Epithelial cell of prostate (primary cell): ENCODE measurements around the gene PIEZO1.
"Not testable (repeated sequence)": the region's sequence is repeated elsewhere in the genome, so short reads cannot be mapped to it uniquely, and the experiment has no call there.

Source experiments
- DNase-seq: peaks from one replicate; pipeline ENCODE4 v3.0.0-alpha.2; 2011; ENCODE audit warnings: low read depth, low spot score
- H3K27ac ChIP-seq: fragments of 450-650 bp; 2 replicates; pipeline ENCODE4 v1.5.1; 2017; ENCODE audit warnings: mild to moderate bottlenecking

The PIEZO1 gene

DNA sequence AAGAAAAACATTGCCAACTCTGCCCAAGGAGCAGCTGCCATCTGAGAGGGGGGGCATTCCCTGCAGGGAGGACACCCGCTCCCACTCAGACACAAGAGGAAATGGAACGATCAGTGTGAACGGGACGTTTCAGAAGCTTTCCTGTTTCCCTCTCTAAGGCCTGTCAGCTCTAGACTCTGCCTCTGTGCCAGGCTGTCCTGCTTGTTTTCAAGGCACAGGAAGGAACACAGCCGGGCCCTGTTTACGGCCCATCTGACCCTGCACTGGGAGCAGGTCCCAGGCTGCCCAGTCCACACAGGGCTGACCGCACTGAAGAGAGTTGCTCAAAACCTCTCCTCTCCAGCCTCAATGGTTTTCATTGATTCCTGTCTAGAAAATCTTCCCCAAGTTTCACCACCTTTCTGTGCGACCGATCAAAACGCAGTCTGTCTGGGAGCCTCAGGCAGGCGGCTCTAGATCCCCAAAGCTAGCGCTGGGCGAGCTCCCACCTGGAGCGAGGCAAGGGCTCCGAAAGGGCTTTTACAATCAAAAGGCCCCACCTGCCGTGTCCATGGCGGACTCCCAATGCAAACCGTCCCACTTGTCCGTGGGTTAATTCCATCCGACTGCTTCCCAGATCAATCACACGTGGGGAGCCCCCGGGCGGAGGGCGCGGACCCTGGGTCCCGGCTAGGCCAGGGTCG is 1.5 kb downstream of the PIEZO1 start:
- peak overlapping the region; percentile 94 for H3K27ac ChIP-seq
- DNase-seq = no peak

DNA sequence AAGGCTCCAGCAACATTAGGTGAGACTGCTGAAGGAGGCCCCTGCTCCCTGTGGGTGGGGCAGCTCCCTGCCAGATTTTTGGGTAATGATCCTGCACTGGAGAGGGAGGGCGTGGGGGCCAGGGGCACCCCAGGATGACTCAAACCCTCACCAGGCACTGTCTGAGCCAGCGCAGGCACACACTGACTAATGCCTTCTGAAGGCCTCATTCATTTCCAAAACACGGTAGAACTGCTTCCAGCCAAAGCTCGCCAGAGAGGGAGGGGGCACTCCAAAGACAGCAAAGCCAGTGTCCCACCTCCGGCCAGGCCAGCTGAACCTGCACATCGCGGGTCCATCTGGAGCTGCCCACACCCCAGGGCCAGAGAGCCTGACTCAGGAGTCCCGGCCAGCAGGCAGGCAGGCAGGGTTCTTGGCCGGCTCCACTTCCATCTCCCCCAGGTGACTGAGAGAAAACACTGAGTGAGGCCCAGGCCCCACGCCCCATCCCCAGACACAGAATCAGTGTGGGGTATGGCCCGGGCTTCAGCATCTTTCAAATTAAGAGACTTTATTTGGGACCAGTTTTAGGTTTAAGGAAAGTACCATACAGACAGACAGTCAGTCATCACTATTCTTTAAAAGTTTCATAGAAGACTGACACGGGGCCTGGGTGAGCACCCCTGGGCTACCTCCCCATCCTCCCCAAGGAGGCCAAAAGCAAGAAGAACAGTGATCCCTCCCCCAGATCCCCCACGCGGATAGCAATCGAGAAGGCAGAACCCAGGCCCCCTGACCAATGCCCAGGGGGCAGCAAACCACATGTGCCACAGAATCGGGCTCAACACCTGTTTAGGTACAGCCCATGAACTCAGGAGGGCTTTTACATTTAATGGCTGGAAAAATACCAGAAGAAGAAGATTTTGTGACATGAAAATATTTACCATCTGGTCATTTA is 2.3 kb downstream of the PIEZO1 start:
- DNase-seq = peak; percentile 60
- H3K27ac ChIP-seq = peak overlapping the region; percentile 94

DNA sequence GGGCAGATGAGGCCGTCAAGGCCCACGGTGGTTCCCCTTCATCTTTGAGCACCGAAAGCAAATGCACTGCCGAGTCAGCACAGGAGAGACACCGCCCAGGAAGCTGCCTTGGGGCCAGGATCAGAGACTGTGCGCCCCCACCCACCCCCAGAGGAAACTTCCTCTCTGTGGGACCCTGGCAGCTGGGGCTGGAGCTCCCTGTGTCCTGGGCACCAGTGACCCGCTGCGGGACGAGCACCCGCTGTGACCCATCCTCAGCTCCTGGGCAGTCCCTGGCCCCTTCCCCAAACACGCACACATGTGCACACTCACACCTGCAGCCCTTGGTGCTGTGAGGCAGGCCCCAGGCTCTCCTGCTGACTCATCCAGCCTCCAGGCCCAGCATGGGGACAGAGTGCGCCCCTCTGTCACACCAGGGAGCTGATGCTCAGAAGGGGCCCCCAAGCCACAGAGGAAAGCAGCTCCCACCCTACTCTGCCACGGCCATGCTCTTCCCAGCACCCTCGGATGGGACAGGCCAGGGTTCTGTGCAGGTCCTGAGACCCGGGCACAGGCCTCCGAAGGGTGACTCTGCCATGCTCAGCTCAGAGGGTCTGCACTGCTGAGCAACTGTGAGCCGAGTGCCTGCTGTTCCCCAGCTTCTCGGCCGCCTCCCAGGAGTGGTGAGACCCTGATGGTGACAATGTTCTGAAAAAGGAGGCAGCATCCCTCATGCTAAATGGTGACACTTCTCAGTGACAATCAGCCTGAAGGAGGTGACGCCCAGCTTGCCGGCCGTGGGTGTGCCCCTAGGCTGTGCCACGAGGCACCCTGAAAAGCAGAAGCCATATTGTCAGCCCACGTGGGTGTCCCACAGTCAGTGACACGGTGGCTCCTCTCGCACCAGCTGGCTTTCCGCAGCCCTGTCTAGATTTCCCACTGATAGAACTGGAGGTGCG is 3.6 kb downstream of the PIEZO1 start:
- H3K27ac ChIP-seq = peak overlapping the region; percentile 94
- no peak for DNase-seq

DNA sequence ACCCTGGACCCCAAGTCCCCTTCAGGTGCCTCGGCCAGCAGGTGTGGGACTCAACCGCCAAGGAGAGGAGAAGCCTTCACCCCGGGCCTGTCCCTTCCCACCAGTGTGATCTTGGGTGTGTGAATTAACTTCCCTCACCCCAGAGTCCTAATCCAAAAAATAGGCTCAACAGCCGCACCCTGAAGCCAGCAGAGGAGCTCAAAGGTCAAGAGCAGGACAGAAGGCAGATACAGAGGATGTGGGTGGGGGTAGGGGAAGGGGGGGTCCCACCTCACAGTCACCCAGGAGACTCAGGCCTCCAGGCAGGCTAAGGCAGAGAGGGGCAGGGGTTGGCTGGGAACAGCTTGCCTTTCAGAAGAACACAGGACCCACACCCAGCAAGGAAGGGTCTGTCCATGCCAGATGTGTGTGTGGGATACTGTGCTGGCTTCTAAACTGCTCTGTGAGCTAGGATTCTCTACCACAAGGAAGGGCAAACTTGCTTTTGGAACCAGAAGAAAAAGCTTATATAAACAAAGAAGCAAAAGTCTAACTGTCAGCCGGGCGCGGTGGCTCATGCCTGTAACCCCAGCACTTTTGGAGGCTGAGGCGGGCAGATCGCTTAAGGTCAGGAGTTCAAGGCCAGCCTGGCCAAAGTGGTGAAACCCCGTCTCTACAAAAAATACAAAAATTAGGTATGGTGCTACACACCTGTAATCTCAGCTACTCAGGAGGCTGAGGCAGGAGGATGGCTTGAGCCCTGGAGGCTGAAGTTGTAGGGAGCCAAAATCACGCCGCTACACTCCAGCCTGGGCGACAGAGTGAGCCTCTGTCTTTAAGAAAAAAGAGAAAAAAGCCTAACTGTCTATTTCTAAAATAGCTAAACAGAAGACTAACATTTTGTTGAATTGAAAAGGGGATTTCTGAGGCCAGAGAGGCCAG is 4.6 kb downstream of the PIEZO1 start:
- no peak overlapping the region for H3K27ac ChIP-seq
- no peak for DNase-seq

DNA sequence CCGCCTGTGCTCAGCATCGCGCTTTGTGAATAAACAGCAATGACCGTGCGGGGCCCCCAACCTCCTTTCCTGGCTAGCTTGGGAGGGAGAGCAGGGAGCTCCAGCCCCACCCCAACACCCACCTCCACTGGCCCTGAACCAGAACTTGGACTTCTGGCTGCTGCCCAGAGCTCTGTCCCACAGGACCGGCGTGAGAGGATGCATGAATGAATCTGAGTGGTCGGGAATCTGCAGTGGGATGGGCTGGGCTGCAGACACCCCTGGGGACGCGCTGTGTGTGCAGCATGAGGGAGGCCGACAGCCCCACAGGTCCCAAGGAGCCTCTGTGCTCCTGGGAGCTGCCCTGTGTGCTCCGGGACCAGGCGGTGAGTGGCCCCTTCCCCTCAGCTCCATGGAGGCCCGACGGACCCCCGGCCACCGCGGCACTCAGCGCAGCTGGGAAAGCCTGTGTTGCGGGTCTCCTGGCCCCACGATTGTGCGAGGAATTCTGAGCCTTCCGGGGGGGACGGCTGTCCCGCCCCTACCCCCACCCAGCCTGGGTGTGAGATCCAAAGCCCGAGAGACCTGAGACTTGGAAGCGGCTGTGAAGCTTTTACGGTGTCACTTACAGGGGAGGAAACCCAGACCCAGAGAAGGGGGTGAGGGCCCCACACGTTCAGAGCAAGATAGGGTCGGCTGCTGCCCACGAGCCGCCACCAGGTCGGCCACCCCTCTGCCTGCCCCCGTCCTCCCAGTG is 5.4 kb downstream of the PIEZO1 start:
- no peak overlapping the region for H3K27ac ChIP-seq
- no peak for DNase-seq

DNA sequence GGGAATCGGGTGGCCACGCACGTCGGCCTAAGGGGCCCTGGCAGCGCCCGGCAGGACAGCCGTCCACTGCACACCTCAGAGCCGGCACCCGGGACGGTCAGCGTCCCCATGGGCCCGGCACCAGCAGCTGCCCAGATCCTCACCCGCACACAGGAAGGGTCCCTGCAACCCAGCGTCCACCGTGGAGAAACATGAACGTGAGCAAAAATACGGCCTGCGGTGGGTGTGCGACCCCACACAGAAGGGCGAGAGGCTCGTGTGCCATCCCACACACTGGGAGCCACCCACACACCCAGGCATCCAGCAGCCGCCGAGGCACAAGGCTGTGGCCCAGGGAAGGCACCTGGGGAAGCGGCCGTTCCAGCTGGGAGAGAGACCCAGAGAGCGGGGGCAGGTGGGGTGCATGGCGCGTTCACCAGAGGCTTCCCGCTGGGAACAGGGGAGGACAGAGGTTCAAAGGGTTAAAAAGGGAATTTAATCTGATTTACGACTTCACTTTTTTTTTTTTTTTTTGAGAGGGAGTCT is 6.4 kb downstream of the PIEZO1 start:
- no peak overlapping the region for H3K27ac ChIP-seq
- DNase-seq = no peak

DNA sequence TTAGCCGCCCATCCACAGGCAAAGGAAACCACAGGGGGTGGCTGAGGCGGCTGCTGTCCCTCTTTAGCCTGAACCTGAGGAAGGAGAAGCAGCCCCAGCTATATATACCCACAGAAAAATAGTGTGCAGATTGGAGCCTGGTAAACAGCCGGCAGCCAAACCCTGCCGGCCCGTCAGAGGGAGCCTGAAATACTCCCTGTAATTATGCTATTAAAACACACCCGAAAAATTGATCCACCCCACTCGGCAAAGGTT is 6.8 kb downstream of the PIEZO1 start:
- no peak for DNase-seq
- no peak overlapping the region for H3K27ac ChIP-seq

DNA sequence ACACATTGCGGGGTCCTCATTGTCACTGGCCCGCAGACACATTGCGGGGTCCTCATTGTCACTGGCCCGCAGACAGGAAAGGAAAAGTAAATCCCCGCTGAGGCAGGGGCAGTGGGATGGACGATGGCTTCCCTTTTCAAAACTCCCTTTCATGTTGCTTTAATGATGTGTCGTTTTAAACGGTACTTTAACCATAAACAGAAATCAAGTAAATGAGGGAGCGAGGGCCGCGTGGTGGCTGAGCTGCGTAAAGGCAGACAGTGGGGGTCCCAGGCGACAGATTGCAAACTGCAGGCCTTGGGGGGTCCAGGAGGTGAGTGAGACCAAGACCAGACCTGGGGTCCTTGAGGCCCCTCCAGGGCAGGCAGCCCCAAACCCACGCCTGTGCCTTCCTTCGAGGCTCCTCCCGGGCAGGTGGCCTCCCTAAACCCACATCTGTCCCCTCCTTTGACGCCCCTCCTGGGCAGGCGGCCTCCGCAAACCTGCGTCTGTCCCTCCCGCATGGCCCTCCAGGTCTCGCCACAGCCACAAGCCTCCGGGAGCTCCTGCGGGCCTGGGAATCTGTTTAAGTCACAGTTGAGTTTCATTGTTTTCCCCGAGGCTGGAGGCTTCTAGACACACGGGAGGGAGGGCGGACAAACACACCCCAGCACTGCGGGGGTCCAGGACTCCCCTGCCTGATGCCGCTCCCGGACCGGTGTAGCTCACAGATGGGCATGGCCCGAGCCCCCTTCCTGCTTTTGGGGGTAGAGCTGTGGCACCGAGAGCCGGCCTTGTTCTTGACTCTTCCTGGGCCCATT is 7.3 kb downstream of the PIEZO1 start:
- H3K27ac ChIP-seq = no peak overlapping the region
- DNase-seq = no peak

DNA sequence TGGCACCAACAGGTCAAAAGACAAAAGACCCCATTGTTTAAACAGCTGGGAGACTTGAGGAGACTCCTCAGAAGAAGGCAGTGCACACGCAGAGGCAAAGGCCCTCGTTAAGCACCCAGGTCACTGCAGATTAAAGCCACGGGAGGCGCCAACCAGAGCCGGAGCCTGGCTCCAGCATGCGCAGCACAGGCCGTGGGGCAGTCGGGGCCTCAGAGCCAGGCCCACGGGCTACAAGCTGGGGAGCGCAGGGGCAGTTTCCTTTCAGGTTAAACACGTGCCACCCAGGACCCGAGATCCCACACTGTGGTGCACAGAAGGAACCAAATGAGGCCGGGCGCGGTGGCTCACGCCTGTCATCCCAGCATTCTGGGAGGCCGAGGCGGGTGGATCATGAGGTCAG is 9.2 kb downstream of the PIEZO1 start:
- DNase-seq = no peak
- H3K27ac ChIP-seq = no peak overlapping the region

DNA sequence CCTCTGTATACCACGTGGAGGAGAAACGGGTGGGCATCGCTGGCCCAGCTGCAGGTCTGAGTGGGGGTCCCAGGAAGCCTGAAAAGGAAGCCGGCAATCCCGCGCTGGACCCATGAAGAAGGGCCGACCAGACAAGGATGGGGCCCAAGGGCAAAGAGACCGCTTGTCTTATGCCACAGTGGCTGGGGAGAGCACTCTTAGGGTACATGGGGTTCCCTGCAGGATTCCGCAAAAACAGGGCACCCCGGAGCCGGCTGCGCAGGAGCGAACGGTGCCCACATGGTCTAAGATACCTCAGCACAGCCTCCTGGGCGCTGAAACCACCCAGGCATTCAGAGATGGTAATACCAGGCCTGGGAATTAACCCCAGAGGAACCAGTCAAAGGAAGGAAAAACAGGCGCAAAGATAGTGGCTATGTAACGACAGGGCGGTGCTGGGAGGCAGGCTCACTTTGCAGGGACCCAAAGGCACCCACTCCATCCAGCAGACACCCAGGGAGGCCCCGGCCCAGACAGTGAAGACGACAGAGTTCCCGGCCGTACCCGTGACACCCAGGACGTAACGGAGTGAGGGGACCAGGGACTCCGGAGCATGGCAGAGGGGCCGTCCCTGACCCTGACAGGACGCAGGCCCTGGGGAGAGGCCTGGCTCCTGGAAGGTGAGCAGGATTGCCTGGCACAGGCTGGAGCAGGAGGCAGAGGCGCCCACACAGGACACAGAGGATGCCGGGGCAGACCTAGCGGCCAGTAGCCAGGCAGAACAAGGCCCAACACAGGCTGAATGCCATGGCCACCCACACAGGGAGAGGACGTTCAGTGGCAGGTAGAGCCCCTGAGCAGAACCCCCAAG is 10.3 kb downstream of the PIEZO1 start:
- H3K27ac ChIP-seq = no peak overlapping the region
- DNase-seq = no peak

DNA sequence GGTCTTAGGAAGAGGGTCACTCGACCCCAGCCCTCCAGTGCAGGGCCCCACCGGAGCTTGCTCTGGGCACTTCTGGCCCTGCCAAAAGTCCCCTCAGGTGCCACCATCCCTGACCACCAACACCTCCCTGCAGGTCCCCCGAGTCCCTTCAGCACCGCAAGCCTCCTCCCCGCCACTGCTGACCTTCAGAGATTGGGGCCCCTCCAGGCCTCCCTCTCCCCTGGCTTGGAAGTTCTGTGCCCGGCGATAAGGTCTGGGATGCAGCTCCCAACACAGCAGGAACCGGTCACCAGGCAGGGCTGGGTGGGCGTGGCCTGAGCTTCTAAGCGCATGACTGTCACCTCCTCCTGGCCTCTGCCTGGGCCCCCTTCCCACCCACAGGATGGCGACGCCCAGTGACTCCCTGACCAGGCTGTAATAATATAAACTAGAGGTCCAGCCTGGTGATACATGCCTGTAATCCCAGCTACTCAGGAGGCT is 11.2 kb downstream of the PIEZO1 start:
- H3K27ac ChIP-seq = no peak overlapping the region
- no peak for DNase-seq

DNA sequence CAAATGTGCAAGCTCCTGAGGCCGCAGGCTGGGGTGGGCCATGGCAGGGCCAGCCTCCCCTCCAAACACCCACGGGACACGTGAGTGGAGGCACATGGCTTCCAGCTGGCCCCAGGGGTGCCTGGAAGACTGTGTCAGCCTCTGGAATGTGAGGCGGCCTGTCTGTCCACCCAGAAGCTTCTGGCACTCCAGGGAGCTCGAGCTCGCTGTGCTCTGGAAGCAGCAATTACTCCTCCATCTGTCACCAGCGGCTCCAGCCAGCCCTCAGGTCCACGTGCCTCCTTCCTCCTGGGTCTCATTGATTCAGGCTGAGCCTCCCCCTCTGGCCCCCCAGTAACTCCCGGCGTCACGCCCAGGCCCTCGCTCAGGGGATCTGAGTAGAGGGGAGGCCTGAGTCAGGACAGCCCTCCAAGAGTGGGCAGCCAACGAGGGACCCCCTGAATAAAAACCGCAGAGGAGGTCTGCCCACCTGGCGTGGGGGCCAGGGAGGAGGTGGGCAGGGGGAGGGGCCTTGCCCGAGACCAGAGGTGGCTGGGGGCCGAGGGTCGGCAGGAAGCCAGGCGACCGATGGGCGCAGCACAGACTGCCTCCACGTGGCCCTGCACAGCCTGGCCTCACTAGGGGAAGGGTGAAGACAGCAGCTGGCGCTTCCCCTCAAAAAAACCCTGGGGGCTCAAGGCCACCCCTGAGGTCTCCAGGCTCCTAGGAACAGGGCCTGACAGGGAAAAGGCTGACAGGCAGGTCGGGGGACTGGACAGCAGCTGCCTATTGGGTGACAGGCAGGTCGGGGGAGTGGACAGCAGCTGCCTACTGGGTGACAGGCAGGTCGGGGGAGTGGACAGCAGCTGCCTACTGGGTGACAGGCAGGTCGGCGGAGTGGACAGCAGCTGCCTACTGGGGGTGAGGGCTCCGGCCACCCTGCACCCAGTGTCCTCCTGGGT is 11.9 kb downstream of the PIEZO1 start:
- peak overlapping the region; percentile 29 for H3K27ac ChIP-seq
- no peak for DNase-seq

DNA sequence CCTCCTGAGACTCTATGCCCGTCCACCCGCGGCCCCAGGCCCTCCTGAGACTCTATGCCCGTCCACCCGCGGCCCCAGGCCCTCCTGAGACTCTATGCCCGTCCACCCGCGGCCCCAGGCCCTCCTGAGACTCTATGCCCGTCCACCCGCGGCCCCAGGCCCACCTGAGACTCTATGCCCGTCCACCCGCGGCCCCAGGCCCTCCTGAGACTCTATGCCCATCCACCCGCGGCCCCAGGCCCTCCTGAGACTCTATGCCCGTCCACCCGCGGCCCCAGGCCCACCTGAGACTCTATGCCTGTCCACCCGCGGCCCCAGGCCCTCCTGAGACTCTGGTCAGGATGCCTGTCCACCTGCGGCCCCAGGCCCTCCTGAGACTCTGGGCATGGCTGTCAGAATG is 13.2 kb downstream of the PIEZO1 start:
- H3K27ac ChIP-seq, DNase-seq: not testable (repeated sequence)

DNA sequence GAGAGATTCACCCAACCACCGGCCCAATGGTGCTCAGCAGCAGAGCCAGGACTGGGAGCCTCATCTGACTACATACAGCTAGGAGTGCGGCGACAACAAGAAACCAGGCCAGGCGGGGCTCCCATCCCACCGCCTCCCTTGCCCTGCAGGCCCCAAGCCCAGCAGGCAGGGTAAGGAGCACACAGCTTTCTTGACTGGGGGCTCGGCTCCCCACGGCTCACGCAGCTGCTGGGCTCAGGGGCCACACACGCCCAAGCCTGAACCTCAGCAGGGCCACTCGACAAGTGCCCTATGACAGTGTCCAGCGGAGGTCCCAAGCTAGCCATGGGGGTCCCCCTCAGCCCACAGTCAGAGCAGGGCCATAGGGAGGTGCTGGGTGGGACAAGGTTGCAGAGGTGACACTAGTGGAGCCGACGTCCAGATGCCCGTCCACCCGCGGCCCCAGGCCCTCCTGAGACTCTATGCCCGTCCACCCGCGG is 13.7 kb downstream of the PIEZO1 start:
- peak overlapping the region; percentile 74 for H3K27ac ChIP-seq
- DNase-seq = no peak

DNA sequence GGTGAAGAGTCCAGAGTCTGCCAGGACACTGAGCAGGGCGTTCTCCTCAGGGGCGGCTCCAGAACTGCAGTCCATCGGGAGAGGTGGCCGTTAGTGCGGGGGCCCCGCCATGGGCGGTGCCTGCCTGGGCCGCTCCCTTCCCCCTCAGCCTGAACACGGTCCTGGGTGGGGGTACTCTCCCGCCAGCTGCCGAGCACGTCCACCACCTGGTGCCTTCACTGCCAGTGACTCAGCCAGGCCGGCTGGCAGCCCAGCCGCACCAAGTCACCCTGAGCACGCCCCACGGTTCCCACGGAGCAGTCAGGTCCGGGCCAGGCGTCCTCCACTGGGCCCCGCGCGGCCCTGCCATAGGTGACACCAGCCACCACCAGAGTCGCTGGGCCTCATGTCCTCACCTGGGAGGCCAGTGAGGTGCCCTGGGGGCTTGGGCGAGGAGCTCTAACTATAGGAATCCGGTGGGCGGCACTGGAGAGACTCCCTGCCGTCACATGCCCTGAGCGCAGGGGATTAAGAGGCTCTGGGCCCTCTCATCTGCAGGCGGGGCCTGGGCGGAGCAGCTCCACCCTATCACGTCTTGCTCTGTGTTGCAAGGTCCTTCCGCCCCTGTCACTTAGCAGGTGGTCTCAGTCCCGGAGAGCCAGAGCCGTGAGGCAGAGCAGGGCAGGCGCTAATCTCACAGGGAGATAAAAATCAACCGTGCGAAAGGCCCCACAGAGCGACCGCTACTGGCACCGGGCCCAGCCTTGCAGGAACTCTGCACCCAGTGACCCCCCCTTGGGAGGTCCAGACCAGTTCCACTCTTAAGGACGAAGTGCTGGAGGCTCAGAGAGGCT is 14.3 kb downstream of the PIEZO1 start:
- peak overlapping the region; percentile 74 for H3K27ac ChIP-seq
- no peak for DNase-seq
